Loucy (cell line): ENCODE measurements around the gene ARHGAP10.
A peak's percentile ranks its signal among the peaks of the same experiment; 100 is the strongest.

Experiments
- H2AFZ ChIP-seq: fragments of 200-600 bp; sonication (generic); 2 replicates; pipeline ENCODE4 v1.6.0; 2016; ENCODE audit warnings: antibody characterized with exemption, mild to moderate bottlenecking, low read length, moderate library complexity
- H3F3A ChIP-seq: fragments of 200-600 bp; 2 replicates; pipeline ENCODE4 v1.6.0; 2016; ENCODE audit warnings: antibody characterized with exemption, low read depth, mild to moderate bottlenecking
- H3K27me3 ChIP-seq: fragments of 200-600 bp; sonication (generic); 2 replicates; pipeline ENCODE4 v1.6.1; 2014; ENCODE audit warnings: low read length, mild to moderate bottlenecking; ENCODE audit not compliant: insufficient read depth, poor library complexity, severe bottlenecking
- H3K36me3 ChIP-seq: fragments of 200-600 bp; sonication (generic); 2 replicates; pipeline ENCODE4 v1.6.1; 2016; ENCODE audit warnings: low read length; ENCODE audit not compliant: insufficient read depth
- H3K4me1 ChIP-seq: fragments of 200-600 bp; sonication (generic); 2 replicates; pipeline ENCODE4 v1.5.1; 2014; ENCODE audit warnings: low read length, mild to moderate bottlenecking; ENCODE audit not compliant: insufficient read depth, poor library complexity, severe bottlenecking
- H3K4me2 ChIP-seq: fragments of 200-600 bp; sonication (generic); 2 replicates; pipeline ENCODE4 v1.6.0; 2014; ENCODE audit warnings: antibody characterized with exemption, low read length, low read depth, mild to moderate bottlenecking; ENCODE audit not compliant: poor library complexity, severe bottlenecking
- H3K4me3 ChIP-seq: fragments of 200-600 bp; sonication (generic); 2 replicates; pipeline ENCODE4 v1.5.1; 2014; ENCODE audit warnings: low read length, mild to moderate bottlenecking, mixed read lengths; ENCODE audit not compliant: poor library complexity, severe bottlenecking
- H3K79me2 ChIP-seq: fragments of 200-600 bp; sonication (generic); 2 replicates; pipeline ENCODE4 v1.6.1; 2014; ENCODE audit warnings: low read length; ENCODE audit not compliant: insufficient read depth
- H3K9ac ChIP-seq: fragments of 200-600 bp; sonication (generic); 2 replicates; pipeline ENCODE4 v1.6.0; 2014; ENCODE audit warnings: mild to moderate bottlenecking, low read depth, low read length, moderate library complexity; ENCODE audit not compliant: poor library complexity, severe bottlenecking
- H3K9me2 ChIP-seq: fragments of 200-600 bp; sonication (generic); replicated peaks from 2 replicates; pipeline ENCODE4 v1.6.1; 2016; ENCODE audit warnings: low read depth, low read length, mixed read lengths
- H3K9me3 ChIP-seq: fragments of 200-600 bp; sonication (generic); 2 replicates; pipeline ENCODE4 v1.6.1; 2014; ENCODE audit warnings: mild to moderate bottlenecking, antibody characterized with exemption, low read length, low read depth; ENCODE audit not compliant: insufficient read depth
- H4K20me1 ChIP-seq: fragments of 200-600 bp; sonication (generic); 2 replicates; pipeline ENCODE4 v1.6.0; 2014; ENCODE audit warnings: antibody characterized with exemption, low read length, mild to moderate bottlenecking; ENCODE audit not compliant: insufficient read depth, poor library complexity, severe bottlenecking
- CTCF ChIP-seq: fragments of 200-600 bp; sonication (generic); conservative IDR thresholded peaks from 2 replicates; pipeline ENCODE4 v1.5.1; 2014; ENCODE audit warnings: mild to moderate bottlenecking, antibody characterized with exemption, low read length
- EZH2phosphoT487 ChIP-seq: fragments of 200-600 bp; IDR thresholded peaks from 2 replicates; pipeline ENCODE4 v1.6.1; 2018; ENCODE audit warnings: antibody characterized with exemption, mild to moderate bottlenecking, moderate library complexity, borderline replicate concordance

ARHGAP10 gene

GRCh38 chr4:148055844-148056243, 324.0 kb downstream of the ARHGAP10 start:
- TF ChIP-seq EZH2phosphoT487 (no peak), CTCF (no peak)
- H3F3A ChIP-seq = no peaks in the 10 kb centered on the region
- H3K9ac ChIP-seq = no peak overlapping the region
- H3K9me2 ChIP-seq = no peaks in the 10 kb centered on the region
- peaks cover 5% of the 10 kb centered on the region for H3K4me1 ChIP-seq
- H3K4me3 ChIP-seq = no peak overlapping the region
- H3K4me2 ChIP-seq = no peak overlapping the region
- H3K9me3 ChIP-seq = no peaks in the 10 kb centered on the region
- no peak overlapping the region for H2AFZ ChIP-seq
- no peaks in the 10 kb centered on the region for H3K36me3 ChIP-seq
- no peaks in the 10 kb centered on the region for H3K27me3 ChIP-seq
- H4K20me1 ChIP-seq = no peaks in the 10 kb centered on the region
- H3K79me2 ChIP-seq = no peaks in the 10 kb centered on the region

DNA sequence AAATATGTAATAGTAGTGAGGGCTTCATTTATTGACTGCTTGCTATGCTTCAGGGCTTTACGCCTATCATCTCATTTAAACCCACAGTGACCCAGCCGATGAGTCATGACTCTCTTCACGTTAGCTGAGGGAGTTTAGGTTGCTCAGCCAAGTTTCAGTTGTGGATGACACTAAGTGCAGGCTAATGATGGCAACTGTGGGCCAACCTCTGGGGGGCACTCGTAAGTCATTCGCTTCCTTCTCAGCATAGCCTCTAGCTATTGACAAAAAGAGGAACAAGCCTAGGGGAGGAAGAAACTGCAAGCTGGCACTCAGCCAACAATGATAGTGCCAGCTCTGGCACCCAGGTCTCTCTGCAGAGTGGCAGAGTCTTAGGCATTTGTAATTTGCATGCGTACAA, 325.0 kb downstream of the ARHGAP10 start:
- peaks cover 9% of the 10 kb centered on the region for H3K4me1 ChIP-seq
- H3F3A ChIP-seq = no peaks in the 10 kb centered on the region
- H4K20me1 ChIP-seq = no peaks in the 10 kb centered on the region
- H3K79me2 ChIP-seq = no peaks in the 10 kb centered on the region
- no peaks in the 10 kb centered on the region for H3K36me3 ChIP-seq
- H3K27me3 ChIP-seq = no peaks in the 10 kb centered on the region
- H3K4me3 ChIP-seq = no peak overlapping the region
- no peak for TF ChIP-seq EZH2phosphoT487
- TF ChIP-seq CTCF = peak; percentile 31
- no peak overlapping the region for H2AFZ ChIP-seq
- no peak overlapping the region for H3K9ac ChIP-seq
- H3K4me2 ChIP-seq = no peak overlapping the region
- no peaks in the 10 kb centered on the region for H3K9me3 ChIP-seq
- no peaks in the 10 kb centered on the region for H3K9me2 ChIP-seq

DNA sequence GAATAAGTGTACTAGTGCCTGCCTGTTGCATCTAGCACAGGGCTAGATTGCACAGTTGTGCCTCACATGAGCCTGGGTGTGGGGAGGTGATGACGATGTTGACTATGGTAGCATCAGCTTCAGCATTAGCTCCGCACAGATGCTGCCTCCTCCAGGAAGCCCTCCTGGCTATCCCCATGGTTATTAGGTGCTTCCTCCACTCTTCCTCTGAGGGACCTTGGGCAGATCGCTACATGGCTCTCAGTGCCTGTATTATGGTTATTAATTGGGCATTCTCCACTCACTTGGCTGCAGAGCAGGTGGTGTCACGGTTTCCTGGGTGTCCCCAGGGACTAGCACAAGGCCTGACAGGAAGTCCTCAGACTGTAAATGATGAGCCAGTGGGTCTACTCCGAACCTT, 325.6 kb downstream of the ARHGAP10 start:
- Histone ChIP-seq H3K4me2 (no peak overlapping the region), H2AFZ (no peak overlapping the region), H3F3A (no peaks in the 10 kb centered on the region), H3K27me3 (no peaks in the 10 kb centered on the region), H3K4me3 (no peak overlapping the region), H3K36me3 (no peaks in the 10 kb centered on the region), H3K9me2 (no peaks in the 10 kb centered on the region), H3K9ac (no peak overlapping the region), H3K79me2 (no peaks in the 10 kb centered on the region), H3K9me3 (no peaks in the 10 kb centered on the region), H4K20me1 (no peaks in the 10 kb centered on the region), H3K4me1 (peaks cover 9% of the 10 kb centered on the region)
- TF ChIP-seq EZH2phosphoT487 = no peak
- no peak for TF ChIP-seq CTCF
